Hematopoietic multipotent progenitor cell (in vitro differentiated cells): Measurements from ENCODE around the gene RNLS. TPM values are rescaled to one million over a fixed set of nuclear protein-coding genes. Genes with fewer than 3 reads are reported as not detected.
"Not testable (repeated sequence)": the region's sequence is repeated elsewhere in the genome, so short reads cannot be mapped to it uniquely, and the experiment has no call there.

ENCODE experiments used
- DNase-seq, 3 donors: peaks; one replicate each; pipeline ENCODE4 v3.0.0-alpha.2; 2011 to 2015; ENCODE audit warnings: low read depth in 2 of 3, low spot score in 2 of 3
- total RNA-seq: library from RNA; depleted of rRNA; stranded (reverse); fragments of >200 nt; gene quantifications from one replicate; pipeline ENCODE4 v1.2.3, GENCODE V29; 2012

RNLS gene
- total RNA-seq, 1 donor, result 8.6 TPM

DNA sequence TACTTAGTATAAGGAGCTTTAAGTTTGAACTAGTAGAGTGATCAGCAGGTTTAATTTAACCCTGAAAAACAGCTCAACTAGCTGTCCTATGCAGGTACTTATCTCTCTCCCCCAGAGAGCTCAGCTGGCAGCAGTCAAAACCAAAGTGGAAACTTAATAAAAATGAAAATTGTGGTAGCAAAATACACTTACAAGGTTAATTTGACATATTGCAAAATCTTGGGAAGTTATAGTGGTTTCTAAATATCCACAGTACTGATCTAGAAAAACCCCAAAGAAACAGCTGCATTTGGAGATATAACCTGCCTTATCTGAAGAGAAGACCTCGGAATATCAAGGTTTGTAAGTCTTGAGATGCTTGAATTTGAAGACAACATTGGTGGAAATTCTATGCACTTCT lies 269.2 kb downstream of the RNLS start:
- DNase-seq, result peak in 2 of 3 donors; percentile 18 to 65

DNA sequence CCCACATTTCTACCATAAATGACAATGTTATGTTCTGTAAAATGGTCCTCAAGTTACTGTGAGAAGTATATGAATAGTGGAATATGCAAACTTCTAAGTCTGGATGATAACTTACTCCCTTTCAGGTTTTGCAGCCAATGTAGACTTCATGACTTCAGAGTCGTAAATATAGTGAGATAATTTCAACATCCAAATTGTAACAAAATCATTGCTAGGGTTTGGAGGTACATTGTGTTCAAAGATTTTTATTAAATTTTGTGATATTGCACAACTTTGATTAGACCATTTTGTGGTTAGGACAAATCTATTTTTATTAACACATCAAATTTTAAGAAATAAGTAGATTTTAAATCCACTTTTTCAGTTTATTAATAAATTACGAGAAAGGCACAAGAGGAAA lies 270.3 kb downstream of the RNLS start:
- DNase-seq, result no peak

DNA sequence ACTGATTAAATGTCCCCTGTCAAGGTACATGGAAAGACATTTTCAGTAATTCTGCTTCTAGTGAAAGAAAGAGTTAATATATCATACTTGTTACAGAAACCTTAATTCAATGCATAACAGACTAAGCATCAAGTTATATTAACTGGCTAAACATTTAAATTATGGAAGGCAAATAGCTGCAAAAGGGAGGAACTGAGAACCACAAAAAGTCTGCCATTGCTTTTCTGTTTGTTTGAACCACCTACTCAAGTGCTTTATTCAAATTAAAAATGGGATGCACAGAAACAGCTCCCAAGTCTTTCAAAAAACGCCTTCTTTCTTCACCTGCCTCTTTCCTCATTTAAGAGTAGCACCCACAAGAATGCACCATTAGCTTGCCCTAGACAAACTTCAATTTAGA lies 271.9 kb downstream of the RNLS start:
- no peak for DNase-seq

DNA sequence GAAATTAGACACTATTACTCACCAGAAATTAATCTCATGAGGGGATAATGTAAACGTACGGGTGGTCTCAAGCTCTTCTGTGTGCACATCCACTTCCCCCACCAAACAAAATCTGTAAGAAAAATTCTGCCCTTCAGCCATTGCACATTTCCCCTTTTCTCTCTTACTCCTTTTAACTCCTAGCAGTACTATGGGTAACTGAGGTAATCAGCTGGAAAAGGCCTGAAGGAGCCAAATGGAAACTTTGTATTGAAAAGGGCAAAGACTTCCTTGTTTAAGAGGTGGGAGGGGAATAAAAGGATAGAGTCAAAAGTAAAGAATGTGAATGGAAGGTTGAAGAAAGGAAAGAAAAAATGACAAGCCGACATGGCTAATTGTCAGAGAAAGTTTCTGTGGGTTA lies 273.8 kb downstream of the RNLS start:
- DNase-seq, result no peak

DNA sequence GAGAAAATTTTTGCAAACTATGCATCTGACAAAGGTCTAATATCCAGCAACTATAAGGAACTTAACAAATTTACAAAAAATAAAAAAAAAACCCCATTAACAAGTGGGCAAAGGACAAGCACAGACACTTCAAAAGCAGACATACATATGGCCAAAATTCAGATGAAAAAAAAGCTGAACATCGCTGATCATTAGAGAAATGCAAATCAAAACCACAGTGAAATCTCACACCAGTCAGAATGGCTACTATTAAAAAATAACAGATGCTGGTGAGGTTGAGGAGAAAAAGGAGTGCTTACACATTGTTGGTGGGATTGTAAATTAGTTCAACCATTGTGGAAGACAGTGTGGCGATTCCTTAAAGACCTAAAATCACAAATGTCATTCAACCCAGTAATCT lies 274.8 kb downstream of the RNLS start:
- DNase-seq, result not testable (repeated sequence)

DNA sequence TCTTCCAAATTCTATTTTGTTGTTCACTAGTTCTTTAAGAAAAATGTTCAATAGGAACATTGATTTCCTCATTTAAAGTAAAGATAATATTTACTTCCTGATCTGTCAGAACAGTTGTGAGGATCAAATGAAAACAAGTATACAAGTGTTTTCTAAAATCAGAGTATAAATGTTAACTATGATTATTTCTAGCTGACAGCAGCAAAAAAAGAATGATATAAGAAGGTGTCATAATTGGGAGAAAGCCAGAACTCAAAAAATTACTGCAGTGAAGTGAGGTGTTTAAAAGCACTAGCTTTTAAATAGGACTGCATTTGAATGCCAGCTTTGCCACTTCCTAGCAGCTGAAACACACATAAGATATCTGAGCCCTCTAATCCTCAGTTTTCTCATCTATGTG lies 283.3 kb downstream of the RNLS start:
- DNase-seq, result no peak

DNA sequence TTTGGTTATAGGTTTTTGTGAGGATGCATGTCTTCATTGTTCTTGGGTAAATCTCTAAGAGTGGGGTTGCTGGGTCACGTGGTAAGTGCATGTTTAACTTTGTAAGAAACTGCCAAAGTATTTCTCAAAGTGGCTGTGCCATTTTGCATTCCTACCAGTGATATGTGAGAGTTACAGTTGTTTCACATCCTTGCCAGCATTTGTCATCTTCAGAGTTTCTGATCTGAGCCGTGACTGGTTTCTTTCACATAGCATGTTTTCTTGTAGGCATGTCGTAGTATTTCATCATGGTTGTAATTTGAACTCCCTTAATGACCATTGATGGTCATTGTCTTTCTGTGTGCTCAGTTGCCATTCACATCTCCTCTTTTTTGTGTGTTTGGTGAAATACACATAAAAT lies 286.0 kb downstream of the RNLS start:
- no peak for DNase-seq

DNA sequence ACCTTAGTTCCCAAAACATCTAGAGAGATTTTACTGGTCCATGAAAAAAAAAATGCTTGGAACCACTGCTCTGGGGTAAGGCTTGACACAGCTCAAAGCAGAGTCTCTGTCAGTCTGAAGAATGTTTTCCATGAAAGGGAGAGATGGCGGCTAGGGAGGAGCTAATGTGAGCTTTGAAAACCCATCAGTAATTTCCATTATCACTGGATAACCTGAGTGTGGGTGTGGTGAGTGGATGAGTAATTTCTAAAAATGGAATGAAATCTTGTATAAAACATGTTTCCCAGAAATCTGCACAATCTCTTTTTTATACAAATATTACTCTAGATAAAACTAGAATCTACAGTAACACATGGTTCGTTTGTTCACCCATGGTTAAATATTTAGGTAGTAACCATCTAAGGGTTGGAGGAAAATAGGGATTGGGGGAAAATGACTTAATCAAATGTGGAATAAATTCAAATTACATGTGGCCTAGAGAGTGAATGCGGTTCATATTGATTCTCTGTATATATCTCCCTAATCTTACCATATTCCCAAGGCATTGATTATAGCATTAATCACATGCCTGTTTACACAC lies 289.4 kb downstream of the RNLS start:
- no peak for DNase-seq

DNA sequence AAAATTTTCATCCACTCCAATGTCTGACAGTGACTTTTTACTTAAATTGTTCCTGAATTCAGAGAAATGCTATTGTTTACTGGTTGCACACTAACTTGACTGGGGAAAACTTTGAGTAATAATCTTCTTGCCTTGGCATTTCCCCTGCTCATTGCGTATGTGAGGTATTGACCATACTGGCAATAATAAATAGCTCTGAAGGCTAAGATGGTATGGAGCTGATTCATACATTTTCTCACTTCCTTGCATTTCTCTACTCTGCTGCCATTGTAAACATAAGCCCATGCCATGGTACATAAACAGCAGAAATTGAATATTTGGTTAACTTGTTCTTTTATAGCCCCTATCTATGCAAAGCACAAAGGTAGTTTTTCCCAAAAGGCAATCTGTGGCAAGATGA lies 290.0 kb downstream of the RNLS start:
- no peak for DNase-seq

DNA sequence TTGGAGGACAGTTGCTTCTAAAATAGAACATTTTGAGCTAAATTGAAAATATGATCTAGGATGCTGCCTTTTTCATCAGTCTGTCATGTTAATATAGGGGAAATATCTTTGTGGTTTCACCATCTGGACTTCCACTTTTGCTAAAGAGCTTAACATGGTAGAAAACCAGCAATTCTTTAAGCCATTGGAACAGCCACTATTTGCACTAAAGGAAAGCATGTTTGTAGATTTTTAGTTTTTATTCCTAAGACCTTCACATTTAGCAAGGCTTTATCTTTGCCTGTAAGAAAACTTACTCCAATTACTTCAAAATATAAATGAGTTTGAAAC lies 291.0 kb downstream of the RNLS start:
- DNase-seq, result peak in 1 of 3 donors; percentile 44

DNA sequence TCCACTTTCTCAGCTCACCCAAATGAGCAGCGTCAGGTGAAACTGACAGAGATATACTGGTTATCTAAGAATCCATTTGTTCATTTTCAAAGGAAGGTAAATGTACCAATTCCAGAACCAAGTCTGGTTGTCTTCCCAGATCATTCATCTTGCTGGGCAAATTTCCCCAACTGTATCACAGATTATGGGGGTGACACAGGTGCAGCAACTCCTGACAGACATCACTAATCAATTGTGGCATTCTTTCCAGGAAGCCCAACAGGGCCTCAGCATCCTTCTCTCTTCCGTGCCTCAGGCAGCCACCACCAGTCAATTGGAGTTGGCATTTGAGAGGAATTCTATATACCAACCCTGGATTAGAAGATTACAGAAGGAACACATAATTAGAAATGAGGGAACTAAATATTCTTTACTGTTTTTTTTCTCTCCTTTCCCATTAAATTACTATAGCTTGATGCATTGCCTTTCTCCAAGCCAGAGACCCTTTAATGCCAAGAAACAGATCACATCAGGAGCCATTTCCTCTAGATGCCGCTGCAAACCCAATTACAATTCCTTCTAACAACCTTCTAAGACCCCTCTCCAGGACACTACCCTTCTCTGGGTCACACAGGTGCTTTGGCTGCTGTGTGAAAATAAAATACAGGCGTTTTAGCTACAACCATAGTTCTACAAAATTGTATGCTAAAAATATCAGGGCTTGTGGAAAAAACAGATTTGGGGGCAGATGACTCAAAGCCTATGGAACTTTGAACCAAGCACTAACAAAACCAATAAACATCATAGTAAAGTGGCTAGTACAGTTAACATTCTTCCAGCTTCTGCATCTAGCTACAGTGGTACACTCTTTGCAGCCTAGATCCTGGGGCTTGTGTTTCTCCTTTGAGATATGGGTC lies 291.6 kb downstream of the RNLS start:
- no peak for DNase-seq

DNA sequence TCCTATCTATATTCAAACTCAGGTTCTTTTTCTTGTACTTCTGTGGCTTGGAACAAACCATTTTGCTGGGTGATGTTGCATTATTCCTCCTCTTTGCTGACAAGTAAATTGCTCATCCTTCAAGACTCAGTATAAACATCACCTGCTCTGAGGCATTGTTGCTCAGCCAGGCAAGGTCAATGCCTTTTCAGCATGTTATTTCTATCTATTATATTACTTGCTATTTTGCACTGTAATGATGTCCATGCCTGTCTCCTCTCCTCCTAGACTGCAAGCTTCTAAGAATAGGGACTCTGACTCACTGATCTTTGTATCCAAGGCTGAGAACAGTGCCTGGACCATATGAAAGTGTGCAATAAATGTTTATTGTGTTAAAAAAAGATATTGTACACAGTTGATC lies 293.8 kb downstream of the RNLS start:
- DNase-seq, result no peak

DNA sequence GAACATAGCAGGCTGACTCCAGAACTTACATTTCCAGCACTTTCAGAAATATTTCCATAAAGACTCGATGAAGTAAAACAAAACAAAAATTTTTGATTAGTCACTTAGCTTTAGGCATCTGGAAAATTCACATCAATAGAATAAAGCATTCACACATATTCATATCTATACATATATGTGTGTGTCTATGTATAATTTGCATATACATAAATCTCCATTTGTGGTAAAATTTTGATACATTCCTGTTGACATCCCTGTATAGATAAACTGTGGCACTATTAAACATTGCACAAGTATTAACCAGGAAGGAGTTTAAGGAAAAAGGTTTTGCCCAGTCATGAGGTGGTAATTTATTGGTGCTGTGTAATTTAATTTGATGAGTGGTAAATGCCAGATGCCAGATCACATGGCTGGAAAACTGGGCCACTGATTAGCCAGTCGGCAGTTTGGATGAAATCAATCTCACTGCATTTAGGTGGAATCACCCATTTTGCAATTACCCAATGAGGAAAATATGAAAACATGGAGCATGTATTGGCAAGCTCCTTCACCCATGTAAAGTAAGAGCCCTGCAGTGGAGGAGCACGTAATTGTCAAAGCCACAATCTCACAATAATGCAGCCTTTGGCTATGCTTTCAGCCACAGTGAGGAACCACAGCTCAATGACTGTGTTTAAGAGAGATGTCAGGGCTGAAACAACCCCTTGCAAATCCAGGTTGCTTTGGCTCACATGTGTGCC lies 294.6 kb downstream of the RNLS start:
- no peak for DNase-seq

DNA sequence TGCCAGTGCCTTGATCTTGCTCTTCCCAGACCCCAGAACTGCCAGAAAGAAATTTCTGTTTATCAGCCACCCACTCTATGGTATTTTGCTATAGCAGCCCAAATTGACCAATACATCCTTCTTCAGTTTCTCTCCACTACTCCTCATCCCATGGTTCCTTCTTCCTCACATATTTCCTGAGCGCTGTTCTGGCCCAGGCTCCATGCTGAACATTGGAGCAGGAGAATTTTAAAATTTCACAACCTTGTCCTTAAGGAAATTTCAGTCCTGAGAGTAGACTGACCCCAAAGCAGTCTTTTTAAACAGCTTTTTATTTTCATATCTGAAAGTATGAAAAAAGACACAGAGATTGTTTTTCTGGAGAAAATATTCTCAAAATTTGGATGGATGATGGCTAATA lies 297.1 kb downstream of the RNLS start:
- DNase-seq, result no peak

DNA sequence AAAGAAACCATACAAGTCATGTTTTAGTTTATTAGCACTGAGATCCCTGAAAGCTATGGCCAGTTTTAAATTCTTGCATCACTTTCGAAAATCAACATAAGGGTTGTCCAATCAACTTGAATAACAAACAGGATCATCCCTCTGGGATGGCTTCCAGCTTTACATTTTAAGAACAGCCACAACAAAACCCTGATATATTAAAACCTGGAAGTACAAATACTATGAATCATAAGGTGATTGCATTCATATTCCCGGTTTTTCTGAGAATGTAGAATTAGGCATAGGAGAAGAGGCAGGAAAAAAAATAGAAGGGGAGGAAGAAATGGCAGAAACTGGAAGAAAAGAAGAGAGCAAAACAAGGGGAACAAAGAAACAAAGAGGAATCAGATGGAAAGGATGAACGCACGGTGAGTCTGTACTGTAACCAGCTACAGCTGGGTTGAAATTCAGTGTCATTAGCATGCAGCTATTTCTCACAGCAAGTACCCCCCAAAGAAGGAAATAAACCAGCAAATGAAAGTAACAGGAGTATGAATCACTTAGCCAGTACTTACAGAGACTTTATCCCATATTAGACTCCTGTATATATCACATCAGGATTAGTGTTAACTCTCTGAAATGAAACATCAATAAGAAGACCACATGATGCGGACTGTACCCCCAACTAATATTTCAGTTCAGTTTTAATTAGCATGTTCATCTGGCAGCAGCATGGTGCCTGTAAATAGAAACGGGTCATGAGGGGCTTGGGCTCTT lies 301.3 kb downstream of the RNLS start:
- DNase-seq, result peak in 1 of 3 donors; percentile 34

DNA sequence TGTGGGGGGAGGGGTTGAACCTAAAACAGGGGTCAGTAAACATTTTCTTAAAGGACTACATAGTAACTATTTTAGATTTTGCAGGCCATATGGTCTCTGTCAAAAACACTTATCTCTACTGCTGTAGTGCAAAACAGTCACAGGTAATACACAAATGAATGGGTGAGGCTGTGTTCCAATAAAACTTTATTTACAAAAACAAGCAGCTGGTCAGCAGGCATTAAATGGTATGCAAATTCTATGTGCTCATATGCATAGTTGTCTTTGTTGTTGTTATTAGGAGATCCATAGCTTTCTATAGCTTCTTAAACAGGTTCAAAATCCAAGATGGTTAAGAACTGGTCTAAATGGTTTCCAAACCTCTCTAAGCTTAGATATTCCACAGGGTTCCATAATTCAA lies 302.6 kb downstream of the RNLS start:
- no peak for DNase-seq

DNA sequence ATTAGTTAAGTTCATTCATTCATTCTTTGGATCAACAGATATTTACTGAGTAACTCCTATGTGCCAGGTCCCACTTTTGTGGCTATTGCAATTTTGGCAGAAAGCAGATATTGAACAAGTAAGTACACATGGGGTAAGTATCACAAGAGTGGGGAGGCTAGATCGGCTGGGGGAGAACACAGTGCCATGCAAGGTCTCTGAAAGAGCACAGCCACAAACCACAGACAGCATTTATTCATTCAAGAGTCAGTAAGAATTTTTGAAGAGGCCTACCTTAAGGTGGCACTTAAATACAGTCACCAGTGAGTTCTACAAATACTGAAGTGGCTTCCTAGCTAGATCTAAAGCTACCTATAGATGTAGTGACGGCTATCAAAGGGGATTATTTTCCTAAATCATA lies 304.2 kb downstream of the RNLS start:
- DNase-seq, result no peak

DNA sequence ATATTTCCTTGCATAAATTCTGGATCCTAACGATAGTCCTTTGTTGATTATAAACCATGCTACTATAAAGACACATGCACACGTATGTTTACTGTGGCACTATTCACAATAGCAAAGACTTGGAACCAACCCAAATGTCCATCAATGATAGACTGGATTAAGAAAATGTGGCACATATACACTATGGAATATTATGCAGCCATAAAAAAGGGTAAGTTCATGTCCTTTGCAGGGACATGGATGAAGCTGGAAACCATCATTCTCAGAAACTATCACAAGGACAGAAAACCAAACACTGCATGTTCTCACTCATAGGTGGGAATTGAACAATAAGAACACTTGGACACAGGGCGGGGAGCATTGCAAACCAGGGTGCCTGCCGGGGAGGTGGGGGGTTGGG lies 306.2 kb downstream of the RNLS start:
- DNase-seq, result not testable (repeated sequence)

DNA sequence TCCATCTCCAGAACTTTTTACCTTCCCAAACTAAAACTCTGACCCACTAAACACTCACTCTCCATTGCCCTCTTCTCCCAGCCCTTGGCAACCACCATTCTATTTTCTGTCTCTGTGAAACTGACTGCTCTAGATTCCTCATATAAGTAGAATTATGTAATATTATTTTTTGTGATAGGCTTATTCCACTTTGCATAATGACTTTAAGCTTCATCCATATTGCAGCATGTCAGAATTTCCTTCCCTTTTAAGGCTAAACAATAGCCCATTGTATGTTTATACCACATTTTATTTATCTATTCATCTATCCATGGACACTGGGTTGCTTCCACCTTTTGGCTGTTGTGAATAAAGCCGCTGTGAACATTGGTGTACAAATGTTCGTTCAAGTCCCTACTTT lies 308.8 kb downstream of the RNLS start:
- DNase-seq, result no peak

DNA sequence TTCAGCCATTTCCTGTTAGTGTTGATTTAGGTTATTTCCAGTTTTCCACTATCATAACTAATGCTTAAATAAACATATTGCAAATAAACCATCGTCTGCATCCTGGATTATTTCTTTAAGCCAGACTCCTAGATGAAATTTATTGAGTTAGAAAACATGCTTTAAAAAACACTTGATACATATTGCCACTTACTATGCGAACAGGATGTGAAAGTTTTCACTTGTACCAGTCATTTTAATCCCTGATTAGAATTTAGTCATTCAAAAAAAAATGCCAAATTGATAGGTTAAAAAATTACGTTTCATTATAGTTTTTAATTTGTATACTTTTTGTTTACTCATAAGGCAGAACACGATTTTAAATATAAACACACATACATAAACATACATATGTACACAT lies 309.6 kb downstream of the RNLS start:
- DNase-seq, result no peak
